Hematopoietic multipotent progenitor cell (in vitro differentiated cells): ENCODE results near the gene CNOT11. TPM values are rescaled to one million over a fixed set of nuclear protein-coding genes. Genes with fewer than 3 reads are reported as not detected.
"Not testable (repeated sequence)": the region's sequence is repeated elsewhere in the genome, so short reads cannot be mapped to it uniquely, and the experiment has no call there.

Experiments
- DNase-seq, 3 donors: peaks; one replicate each; pipeline ENCODE4 v3.0.0-alpha.2; 2011 to 2015; ENCODE audit warnings: low read depth in 2 of 3, low spot score in 2 of 3
- total RNA-seq: library from RNA; depleted of rRNA; stranded (reverse); fragments of >200 nt; gene quantifications from one replicate; pipeline ENCODE4 v1.2.3, GENCODE V29; 2012

The CNOT11 gene
- total RNA-seq, 1 donor, result 36.6 TPM

- not testable (repeated sequence) for DNase-seq
Measured at GRCh38 chr2:101244899-101245298, 7.8 kb upstream of the CNOT11 start.

DNA sequence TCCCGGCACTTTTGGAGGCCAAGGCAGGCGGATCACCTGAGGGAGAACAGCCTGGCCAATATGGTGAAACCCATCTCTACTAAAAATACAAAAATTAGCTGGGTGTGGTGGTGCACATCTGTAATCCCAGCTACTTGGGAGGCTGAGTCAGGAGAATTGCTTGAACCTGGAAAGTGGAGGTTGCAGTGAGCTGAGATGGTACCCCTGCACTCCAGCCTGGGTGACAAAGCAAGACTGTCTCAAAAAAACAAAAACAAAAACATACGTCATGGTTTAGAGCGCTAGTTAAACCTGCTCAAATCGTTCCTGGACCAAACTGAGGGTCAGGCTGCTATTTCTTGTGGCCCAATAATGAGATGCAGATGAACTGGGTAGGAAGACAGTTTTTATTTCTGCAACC, 7.2 kb upstream of the CNOT11 start:
- DNase-seq, result not testable (repeated sequence)

GRCh38 chr2:101248756-101249155, 3.9 kb upstream of the CNOT11 start:
- DNase-seq, result not testable (repeated sequence)

DNA sequence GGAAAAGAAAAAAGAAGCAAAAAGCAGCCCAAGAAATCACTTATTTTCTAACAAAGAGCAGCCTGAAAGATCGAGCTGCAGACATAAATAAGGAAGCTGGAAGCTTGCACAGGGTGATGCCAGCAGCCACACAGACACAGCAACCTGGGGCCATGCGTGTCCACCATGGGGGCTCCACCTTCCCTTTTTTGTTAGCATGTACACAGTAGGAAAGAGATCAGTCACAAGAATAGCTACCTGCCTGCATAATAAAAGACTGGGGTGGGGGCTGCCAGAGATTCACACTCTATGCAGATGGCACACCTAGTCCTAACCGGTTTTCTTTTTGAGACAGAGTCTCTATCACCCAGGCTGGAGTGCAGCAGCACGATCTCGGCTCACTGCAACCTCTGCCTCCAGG, 2.9 kb upstream of the CNOT11 start:
- DNase-seq, result peak in 1 of 3 donors; percentile 10

- DNase-seq, result not testable (repeated sequence)
Measured at GRCh38 chr2:101251246-101251781, 1.4 kb upstream of the CNOT11 start.

GRCh38 chr2:101251844-101252407, 760 bp upstream of the CNOT11 start:
- DNase-seq, result peak in 2 of 3 donors; percentile 12 to 23

DNA sequence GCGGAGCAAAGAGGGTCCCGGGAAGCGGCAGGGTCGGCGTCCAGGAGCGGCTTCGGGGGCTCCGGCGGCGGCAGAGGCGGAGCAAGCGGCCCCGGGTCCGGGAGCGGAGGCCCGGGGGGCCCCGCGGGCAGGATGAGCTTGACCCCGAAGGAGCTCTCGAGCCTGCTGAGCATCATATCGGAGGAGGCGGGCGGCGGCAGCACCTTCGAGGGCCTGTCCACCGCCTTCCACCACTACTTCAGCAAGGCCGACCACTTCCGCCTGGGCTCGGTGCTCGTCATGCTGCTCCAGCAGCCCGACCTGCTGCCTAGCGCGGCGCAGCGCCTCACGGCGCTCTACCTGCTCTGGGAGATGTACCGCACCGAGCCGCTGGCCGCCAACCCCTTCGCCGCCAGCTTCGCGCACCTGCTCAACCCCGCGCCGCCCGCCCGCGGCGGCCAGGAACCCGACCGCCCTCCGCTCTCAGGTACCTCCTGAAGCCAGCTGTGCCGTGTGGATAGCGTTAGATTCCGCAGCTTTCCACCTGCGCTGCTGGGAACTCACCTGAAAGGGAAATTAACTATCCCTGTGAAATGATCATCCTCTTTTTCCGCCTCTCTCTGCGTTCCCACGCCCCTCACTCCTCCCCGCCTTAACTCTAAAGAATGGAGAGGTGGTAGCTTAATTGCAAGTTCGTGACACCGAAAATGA, 472 bp downstream of the CNOT11 start:
- DNase-seq, result peak; percentile 61 to 80 (median 70)

GRCh38 chr2:101253703-101254450, 1.2 kb downstream of the CNOT11 start:
- peak in 1 of 3 donors; percentile 36 for DNase-seq

DNA sequence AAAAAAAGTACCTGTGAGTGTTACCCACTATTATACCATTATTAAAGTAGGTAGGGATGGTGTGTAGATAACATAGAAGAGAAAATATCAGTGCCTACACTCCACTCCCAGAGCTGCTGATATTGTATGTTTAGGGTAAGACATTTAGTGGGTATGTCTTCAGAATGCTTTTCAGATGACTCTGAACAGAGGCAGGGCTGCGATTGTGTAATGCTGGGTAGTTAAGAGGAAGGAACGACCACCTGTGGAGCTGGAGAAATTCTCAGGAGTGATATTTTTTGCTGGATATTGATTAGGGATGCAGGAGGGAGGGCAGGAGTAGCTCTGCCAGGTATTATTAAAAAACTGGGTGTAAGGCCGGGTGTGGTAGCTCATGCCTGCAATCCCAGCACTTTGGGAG, 2.8 kb downstream of the CNOT11 start:
- DNase-seq, result no peak

DNA sequence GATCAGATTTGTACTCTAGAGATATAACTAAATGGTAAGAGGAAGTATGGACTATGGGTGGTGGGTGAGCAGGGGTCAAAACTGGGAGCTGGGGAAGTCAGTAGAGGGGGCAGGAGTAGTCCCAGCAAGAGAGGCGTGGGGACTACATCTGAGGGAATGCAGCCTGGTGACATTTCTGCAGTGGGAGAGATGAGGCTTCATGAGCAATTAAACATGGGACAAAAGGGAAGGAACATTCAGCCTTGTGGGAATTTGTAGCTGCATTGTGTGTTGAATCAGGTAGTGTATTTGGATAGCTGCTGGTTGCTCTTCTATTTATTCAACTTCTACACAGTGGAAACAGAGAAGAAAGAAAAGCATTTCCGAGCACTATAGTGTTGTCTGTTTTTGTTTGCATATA, 3.6 kb downstream of the CNOT11 start:
- DNase-seq, result no peak

DNA sequence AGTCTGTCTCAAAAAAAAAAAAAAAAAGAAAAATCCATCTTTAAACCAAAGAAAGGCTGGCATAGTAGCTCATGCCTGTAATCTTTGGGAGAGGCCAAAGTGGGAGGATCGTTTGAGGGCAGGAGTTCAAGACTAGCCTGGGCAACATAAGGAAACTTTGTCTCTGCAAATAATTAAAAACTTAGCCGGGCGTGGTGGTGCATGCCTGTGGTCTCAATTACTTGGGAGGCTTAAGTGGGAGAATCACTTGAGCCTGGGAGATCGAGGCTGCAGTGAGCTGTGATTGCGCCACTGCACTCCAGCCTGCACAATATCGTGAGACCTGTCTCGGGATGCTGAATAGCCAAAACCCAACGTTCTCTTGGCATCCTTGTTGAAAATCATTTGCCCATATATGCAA, 6.1 kb downstream of the CNOT11 start:
- DNase-seq, result no peak

GRCh38 chr2:101262142-101262541, 9.5 kb downstream of the CNOT11 start:
- DNase-seq, result no peak

- DNase-seq, result no peak
Measured at GRCh38 chr2:101263377-101263800, 10.7 kb downstream of the CNOT11 start.

GRCh38 chr2:101264360-101264939, 11.8 kb downstream of the CNOT11 start:
- no peak for DNase-seq

DNA sequence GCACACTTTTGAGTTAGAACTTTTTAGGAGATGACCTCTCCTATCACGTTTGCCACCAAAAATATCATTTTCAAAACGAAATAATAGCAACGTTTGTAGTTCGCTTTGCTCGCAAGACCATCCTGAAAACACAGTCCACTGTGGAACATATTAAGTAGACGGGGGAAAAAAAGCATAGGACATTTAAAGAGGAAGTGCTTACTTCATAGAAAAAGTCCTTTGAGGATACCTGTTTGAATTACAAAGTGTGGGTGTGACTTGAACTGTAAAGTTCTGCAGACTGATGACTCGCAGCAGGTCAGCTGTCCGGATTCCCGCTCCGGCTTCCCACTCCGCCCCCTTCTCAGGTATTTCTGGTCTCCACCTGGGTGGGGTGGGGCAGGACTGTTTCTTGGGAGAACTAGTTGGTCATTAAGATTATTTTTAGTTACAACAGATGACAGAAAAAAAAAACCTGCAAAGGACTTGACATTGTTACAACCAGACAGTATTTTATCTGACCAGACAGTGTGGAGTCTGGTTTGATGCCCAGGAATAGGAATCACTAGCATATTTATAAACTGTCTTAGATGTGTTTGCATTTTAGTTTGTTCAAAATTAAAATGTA, 13.3 kb downstream of the CNOT11 start:
- no peak for DNase-seq

DNA sequence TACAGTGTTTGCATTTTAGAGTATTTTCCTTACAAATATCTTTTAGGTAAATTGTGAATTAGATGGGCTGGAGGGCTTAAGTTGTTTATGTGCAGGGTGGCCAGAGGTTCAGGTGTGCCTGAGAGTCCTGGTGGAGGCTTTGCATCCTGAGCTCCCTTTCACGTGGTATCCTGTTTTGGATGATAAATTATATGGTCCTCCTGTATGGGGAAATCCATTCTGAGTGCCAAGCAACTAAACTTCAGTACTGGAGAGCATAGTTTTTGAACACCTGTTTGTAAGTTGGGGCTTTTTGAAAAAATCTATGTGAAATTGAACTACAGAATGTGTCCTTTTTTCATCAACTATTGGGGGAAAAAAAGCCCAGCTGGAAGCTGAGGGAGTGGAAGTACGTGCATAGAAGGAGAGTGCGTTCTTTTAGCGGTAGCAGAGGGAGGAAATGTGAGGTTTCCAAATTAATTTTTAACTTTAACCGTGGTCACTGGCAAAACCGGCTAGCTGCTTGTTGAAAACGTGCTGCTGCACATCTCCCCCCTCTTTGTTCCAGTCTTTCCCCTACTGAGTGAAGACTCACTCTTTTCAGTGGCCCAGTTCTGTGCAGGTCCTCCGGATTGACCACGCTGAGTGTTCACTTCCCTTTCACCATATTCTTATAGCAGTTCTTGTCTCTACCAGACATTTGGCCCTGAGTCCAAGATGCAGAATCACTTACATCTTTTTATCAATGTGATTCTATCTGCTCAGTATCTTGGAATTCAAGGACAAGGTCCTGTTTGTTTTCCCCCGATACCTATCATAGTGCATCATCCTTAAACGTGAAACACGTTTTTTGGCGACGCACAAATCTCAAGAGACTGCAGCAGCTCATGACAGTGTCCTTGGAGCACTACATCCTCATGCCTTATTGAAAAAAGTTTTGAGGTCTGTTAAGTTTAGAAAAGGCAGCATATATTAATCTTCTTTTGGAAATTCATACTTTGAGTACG, 15.3 kb downstream of the CNOT11 start:
- peak in 1 of 3 donors; percentile 18 for DNase-seq

GRCh38 chr2:101270700-101271259, 18.1 kb downstream of the CNOT11 start:
- DNase-seq, result no peak

GRCh38 chr2:101272045-101272784, 19.5 kb downstream of the CNOT11 start:
- DNase-seq, result no peak

DNA sequence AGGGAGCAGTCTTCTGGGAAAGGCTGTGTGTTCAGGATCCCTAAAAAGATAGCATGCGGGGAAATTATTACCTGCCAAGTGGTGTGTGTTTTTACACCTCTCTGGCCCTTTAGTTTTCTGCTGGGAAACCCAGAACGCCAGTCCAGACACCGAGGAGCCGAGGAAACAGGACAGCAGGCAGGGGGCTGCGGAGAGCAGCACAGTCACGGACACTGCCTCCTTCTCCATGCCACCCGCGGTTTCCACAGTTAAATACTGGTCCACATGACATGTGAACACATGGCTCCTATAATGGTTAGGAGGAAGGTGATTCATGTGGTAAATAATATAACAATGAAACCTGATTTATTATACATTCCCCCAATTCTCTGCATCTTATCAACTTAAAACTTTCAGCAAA, 20.4 kb downstream of the CNOT11 start:
- no peak for DNase-seq
